ENCODE measurements around the gene ARHGAP42.

GRCh38 chr11:100990931-100991330, 303.8 kb downstream of the ARHGAP42 start:
- TF ChIP-seq CTCF (IDR thresholded peaks at IDR 0.05) = no peak
- TF ChIP-seq POLR2A (IDR thresholded peaks at IDR 0.05) = no peak
- TF ChIP-seq POLR2AphosphoS5 (IDR thresholded peaks at IDR 0.05) = no peak
